ENCODE measurements around the gene BSG. TPM values are rescaled to one million over a fixed set of nuclear protein-coding genes. Genes with fewer than 3 reads are reported as not detected.

Gene BSG
- polyA plus RNA-seq, 2 of the 4 experiments (the other 2 are of a cell fraction), result 285 to 579 TPM

DNA sequence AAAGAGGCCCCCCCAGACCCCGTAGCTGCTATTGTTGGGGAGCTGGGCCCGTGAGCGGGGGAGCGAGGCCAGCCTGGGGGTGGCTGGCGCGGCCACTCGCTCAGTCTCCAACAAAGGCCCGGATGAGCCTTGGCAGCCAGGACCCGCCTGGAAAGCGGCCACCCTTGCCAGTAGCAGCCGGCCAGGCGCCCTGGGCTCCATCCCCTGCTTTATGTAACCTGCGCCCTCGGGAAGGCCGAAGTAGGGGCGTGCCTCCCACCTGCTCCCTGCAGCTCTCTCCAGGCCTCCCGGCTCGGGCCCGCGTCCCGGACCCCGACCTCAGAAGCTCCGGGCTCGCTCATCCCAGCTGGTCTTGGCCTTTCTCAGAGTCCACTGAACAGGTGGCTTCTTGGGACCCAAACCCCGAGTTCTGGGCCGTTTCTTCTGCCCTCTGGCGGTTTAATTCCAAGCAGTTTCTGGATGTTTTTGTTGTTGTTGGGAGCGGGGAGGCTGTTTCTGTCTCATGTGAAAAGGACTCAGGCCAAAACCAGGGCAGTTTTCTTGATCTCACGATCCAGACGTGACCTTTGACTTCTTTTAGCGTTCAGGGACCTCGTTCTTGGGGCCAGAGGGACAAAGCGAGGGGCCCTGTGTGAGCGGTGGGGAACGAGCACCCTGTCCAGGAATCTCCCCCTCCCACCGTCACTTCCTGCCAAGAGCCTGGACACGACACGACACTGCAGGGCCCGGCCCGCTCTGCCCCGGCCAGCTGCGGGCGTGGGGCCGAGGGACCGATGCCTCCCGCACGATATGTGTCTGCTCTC, 39.6 kb upstream of the BSG start:
- Histone ChIP-seq H3K9me3 (no peaks in the 10 kb centered on the region), H3K4me2 (peak overlapping the region; percentile 96), H3K4me1 (peaks cover 34% of the 10 kb centered on the region), H3K4me3 (peak overlapping the region; percentile 87), H3K27ac (peak overlapping the region; percentile 98 to 100)
- FAIRE-seq (no peak), DNase-seq (ENCODE audit: low read depth in 1 of 2, low spot score in 1 of 2) (peak; percentile 38 to 63), ATAC-seq (peak; percentile 36 to 54; a peak in 5 of 6 replicates)
- CTCF ChIA-PET, result interaction anchor here (1.0 to 2.8 kb wide), 16 partner anchors 8 to 91 kb away, joined by 3 to 16 read pairs (median 6); partner anchors contain the start of genes BSG, GZMM and TPGS1
- POLR2A ChIA-PET, result interaction anchor here (0.6 to 2.0 kb wide), 3 partner anchors 26 to 63 kb away, joined by 5 to 7 read pairs (median 6); partner anchors contain the start of genes BSG and TPGS1
- TF ChIP-seq EP300 (IDR thresholded peaks at IDR 0.05), result no peak
- TF ChIP-seq ESRRA (IDR thresholded peaks at IDR 0.05; ENCODE audit: borderline replicate concordance, low read length), result no peak
- TF ChIP-seq, protein P1, sequence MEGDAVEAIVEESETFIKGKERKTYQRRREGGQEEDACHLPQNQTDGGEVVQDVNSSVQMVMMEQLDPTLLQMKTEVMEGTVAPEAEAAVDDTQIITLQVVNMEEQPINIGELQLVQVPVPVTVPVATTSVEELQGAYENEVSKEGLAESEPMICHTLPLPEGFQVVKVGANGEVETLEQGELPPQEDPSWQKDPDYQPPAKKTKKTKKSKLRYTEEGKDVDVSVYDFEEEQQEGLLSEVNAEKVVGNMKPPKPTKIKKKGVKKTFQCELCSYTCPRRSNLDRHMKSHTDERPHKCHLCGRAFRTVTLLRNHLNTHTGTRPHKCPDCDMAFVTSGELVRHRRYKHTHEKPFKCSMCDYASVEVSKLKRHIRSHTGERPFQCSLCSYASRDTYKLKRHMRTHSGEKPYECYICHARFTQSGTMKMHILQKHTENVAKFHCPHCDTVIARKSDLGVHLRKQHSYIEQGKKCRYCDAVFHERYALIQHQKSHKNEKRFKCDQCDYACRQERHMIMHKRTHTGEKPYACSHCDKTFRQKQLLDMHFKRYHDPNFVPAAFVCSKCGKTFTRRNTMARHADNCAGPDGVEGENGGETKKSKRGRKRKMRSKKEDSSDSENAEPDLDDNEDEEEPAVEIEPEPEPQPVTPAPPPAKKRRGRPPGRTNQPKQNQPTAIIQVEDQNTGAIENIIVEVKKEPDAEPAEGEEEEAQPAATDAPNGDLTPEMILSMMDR (IDR thresholded peaks at IDR 0.05), result peak; percentile 35
- peak; percentile 32; the same call in 2 of the 3 replicates for TF ChIP-seq SMC3 (IDR thresholded peaks at IDR 0.05)
- peak; percentile 6 to 33; a peak in 1 of 5 replicates for TF ChIP-seq RAD21 (conservative IDR thresholded peaks at IDR 0.05 in 1 of 2, IDR thresholded peaks at IDR 0.05 in 1 of 2)
- no peak for TF ChIP-seq FOSL2 (IDR thresholded peaks at IDR 0.05)
- TF ChIP-seq FOSL2 (CRISPR knock-in tag; IDR thresholded peaks at IDR 0.05), result no peak
- under 1% methylated on average over 20 of the region's 47 CpGs for WGBS (ENCODE audit: missing lambda C conversion rate)

DNA sequence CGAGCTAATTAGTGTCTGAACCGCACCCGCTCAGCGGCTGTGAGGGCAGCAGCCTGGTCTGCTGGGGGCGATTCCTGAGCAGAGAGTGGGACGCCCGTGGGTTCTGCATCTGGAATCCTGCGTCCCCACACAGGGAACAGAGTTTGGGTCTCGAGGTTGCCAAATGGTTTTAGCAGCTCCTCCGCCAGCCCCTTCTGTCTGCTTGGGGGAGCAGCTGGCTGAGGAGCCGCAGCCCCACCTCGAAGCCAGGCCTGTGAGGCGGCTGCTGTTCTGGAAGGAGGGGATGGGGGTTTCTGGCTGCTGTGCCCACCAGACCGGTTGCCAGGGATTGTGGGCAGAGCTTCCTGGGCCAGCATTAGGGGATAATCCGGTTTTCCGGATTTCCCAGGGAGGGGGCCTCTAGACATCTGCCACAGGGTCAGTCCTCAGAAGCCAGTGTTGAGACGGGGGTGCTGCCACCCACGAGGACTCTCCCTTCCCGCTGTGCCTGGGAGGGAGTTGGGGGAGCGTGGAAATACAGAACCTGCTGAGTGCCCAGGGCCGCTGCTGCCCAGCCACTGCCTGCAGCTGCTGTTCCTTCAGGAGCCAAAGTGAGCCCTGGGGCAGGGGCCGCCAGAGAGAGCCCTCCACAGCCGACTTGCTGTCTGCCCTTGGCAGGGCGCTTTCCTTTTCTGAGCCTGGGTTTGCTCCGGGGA, 38.9 kb upstream of the BSG start:
- H3K4me3 ChIP-seq, result peak overlapping the region; percentile 87
- CTCF ChIA-PET, result interaction anchor here (1.0 to 2.8 kb wide), 14 partner anchors 9 to 91 kb away, joined by 3 to 16 read pairs (median 6); partner anchors contain the start of genes GZMM and TPGS1
- no peak for FAIRE-seq

DNA sequence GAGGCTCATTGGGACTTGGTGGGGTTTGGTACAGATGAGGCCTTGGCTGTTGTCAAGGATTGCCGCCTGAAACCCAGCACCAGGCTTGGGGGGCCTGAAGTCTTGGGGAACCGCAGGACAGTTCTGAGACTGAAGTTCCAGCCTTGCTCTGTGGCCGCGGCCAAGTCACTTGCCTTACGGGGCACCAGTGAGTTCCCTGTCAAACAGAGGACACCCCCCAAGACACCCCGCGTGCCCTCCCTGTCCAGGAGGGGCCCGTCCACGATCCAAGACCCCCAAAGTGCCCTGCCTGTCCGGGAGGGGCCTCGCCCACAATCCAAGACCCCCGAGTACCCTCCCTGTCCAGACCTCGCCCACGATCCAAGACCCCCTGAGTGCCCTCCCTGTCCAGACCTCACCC, 38.3 kb upstream of the BSG start:
- FAIRE-seq (no peak), DNase-seq (ENCODE audit: low read depth in 1 of 2, low spot score in 1 of 2) (no peak), ATAC-seq (no peak)
- Histone ChIP-seq H3K4me2 (peak overlapping the region; percentile 96), H3K4me3 (no peak overlapping the region), H3K9me3 (no peaks in the 10 kb centered on the region), H3K27ac (peak overlapping the region in 1 of 2 experiments; percentile 98; a peak in 2 of 6 replicates), H3K4me1 (peaks cover 29% of the 10 kb centered on the region)
- 53% methylated on average over 8 of the region's 14 CpGs for WGBS (ENCODE audit: missing lambda C conversion rate)
- TF ChIP-seq HOXB13 (CRISPR knock-in tag; IDR thresholded peaks at IDR 0.05; ENCODE audit: low read depth), result no peak
- POLR2A ChIA-PET, result no interaction called here
- CTCF ChIA-PET, result interaction anchor here (1.0 to 2.5 kb wide), 3 partner anchors 10 to 43 kb away, joined by 3 to 11 read pairs (median 6); partner anchors contain the start of gene TPGS1

More for the DNA sequence above, 38.9 kb upstream of the BSG start:
- POLR2A ChIA-PET, result no interaction called here
- Histone ChIP-seq H3K4me1 (peaks cover 30% of the 10 kb centered on the region), H3K9me3 (no peaks in the 10 kb centered on the region), H3K4me2 (peak overlapping the region; percentile 96), H3K27ac (peak overlapping the region; percentile 98 to 100)
- TF ChIP-seq ZFP36 (IDR thresholded peaks at IDR 0.05; ENCODE audit: borderline replicate concordance, partially characterized antibody), result no peak
- TF ChIP-seq NPAS2 (CRISPR knock-in tag; IDR thresholded peaks at IDR 0.05; ENCODE audit: borderline replicate concordance), result no peak
- 84% methylated on average over 8 of the region's 25 CpGs for WGBS (ENCODE audit: missing lambda C conversion rate)
- ATAC-seq (no peak), DNase-seq (ENCODE audit: low read depth in 1 of 2, low spot score in 1 of 2) (no peak)

DNA sequence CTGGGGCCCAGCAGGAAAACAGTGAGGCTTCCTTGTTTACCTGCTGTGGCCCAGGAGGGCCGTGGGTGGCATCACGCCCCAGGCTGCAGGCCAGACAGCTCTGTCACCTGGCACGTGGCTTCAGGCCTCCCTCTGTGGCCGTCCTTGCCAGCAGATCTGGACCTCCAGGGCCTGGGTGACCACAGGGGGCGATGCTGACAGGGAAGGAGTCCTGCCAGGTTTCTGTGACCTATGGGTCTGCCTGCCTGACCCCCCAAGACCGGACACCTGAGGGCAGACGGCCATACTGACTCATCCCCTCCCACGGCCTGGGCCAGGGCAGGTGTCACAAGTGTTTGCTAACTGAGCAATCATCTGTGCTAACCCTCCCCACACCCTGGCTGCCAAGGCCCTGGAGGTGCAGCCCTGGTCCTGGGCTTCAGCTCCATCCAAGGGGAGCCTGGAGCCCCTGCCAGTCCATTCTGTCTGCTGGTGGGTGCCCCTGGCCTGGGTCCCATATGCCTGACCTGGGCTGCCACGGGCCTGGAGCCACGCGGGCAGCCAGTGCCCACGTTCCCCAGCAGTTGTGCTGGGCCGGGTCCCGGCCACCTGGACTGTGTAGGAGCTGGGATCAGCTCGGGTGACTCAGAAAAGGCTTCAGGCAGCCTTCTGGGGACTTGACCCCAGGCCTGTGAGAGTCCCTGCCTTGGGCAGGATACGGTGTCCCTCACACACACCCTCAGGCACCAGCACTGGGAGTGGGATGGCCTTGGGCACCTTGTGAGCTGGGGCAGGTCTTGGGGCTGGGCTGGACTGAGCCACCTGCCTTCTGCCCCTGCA, 37.2 kb upstream of the BSG start:
- POLR2A ChIA-PET, result no interaction called here
- Histone ChIP-seq H3K27ac (peak overlapping the region in 1 of 2 experiments; percentile 70; a peak in 4 of 6 replicates), H3K4me1 (peaks cover 29% of the 10 kb centered on the region), H3K9me3 (no peaks in the 10 kb centered on the region), H3K4me2 (peak overlapping the region; percentile 50), H3K4me3 (no peak overlapping the region)
- 33% methylated on average over 3 of the region's 16 CpGs for WGBS (ENCODE audit: missing lambda C conversion rate)
- no peak for DNase-seq (ENCODE audit: low read depth in 1 of 2, low spot score in 1 of 2)
- TF ChIP-seq, protein P2, sequence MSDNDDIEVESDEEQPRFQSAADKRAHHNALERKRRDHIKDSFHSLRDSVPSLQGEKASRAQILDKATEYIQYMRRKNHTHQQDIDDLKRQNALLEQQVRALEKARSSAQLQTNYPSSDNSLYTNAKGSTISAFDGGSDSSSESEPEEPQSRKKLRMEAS (IDR thresholded peaks at IDR 0.05), result 0 out of 2 replicates have a peak, but pooled peaks have one; percentile 13
- TF ChIP-seq MYC (IDR thresholded peaks at IDR 0.05; ENCODE audit: borderline replicate concordance, low read length) (no peak), CBX2 (IDR thresholded peaks at IDR 0.05; ENCODE audit: borderline replicate concordance, low read depth) (no peak), SMC3 (IDR thresholded peaks at IDR 0.05) (no peak), RARB (CRISPR knock-in tag; IDR thresholded peaks at IDR 0.05) (no peak), ZFP36 (IDR thresholded peaks at IDR 0.05; ENCODE audit: borderline replicate concordance, partially characterized antibody) (no peak), RFX5 (IDR thresholded peaks at IDR 0.05) (no peak), NFE2L2 (conservative IDR thresholded peaks at IDR 0.05; ENCODE audit: low read length) (no peak), JUN (IDR thresholded peaks at IDR 0.05) (no peak), FOSL2 (IDR thresholded peaks at IDR 0.05) (no peak), FOSL2 (CRISPR knock-in tag; IDR thresholded peaks at IDR 0.05) (0 out of 2 replicates have a peak, but pooled peaks have one; percentile 8), FOSB (CRISPR knock-in tag; IDR thresholded peaks at IDR 0.05) (no peak)
- TF ChIP-seq, protein P3, sequence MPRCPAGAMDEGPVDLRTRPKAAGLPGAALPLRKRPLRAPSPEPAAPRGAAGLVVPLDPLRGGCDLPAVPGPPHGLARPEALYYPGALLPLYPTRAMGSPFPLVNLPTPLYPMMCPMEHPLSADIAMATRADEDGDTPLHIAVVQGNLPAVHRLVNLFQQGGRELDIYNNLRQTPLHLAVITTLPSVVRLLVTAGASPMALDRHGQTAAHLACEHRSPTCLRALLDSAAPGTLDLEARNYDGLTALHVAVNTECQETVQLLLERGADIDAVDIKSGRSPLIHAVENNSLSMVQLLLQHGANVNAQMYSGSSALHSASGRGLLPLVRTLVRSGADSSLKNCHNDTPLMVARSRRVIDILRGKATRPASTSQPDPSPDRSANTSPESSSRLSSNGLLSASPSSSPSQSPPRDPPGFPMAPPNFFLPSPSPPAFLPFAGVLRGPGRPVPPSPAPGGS (IDR thresholded peaks at IDR 0.05), result no peak
- FAIRE-seq, result no peak
- CTCF ChIA-PET, result no interaction called here
- no peak for ATAC-seq

Measured in A549 (cell line).